DOHH2 (cell line): Measurements from ENCODE around the gene RASSF10.

Experiments
- H3F3A ChIP-seq: fragments of 200-600 bp; sonication (generic), shearing (Covaris generic); 2 replicates; pipeline ENCODE4 v1.6.0; 2016; ENCODE audit warnings: antibody characterized with exemption, mild to moderate bottlenecking; ENCODE audit not compliant: control insufficient read depth, insufficient read depth
- H3K27ac ChIP-seq: fragments of 200-600 bp; sonication (generic); 2 replicates; pipeline ENCODE4 v1.5.1; 2014; ENCODE audit warnings: low read depth, mild to moderate bottlenecking, low read length, moderate library complexity
- H3K27me3 ChIP-seq: fragments of 200-600 bp; sonication (generic); 2 replicates; pipeline ENCODE4 v1.6.1; 2014; ENCODE audit warnings: mild to moderate bottlenecking, low read length, mixed read lengths; ENCODE audit not compliant: control insufficient read depth
- H3K36me3 ChIP-seq: fragments of 200-600 bp; sonication (generic); 2 replicates; pipeline ENCODE4 v1.6.1; 2014; ENCODE audit warnings: mild to moderate bottlenecking, low read length, moderate library complexity, mixed read lengths; ENCODE audit not compliant: control insufficient read depth
- H3K4me1 ChIP-seq: fragments of 200-600 bp; sonication (generic); 2 replicates; pipeline ENCODE4 v1.6.1; 2014; ENCODE audit warnings: mild to moderate bottlenecking, low read length, mixed read lengths; ENCODE audit not compliant: control insufficient read depth
- H3K4me2 ChIP-seq: fragments of 200-600 bp; sonication (generic); 2 replicates; pipeline ENCODE4 v1.6.0; 2014; ENCODE audit warnings: mild to moderate bottlenecking, low read length, moderate library complexity
- H3K4me3 ChIP-seq: fragments of 200-600 bp; sonication (generic); 2 replicates; pipeline ENCODE4 v1.5.1; 2014; ENCODE audit warnings: mild to moderate bottlenecking, low read length, mixed read lengths
- H3K79me2 ChIP-seq: fragments of 200-600 bp; sonication (generic); 2 replicates; pipeline ENCODE4 v1.6.1; 2014; ENCODE audit warnings: mild to moderate bottlenecking, low read length, mixed read lengths; ENCODE audit not compliant: control insufficient read depth
- H3K9me2 ChIP-seq: fragments of 200-600 bp; sonication (generic); replicated peaks from 2 replicates; pipeline ENCODE4 v1.6.1; 2014; ENCODE audit warnings: mild to moderate bottlenecking, low read length, mixed read lengths; ENCODE audit not compliant: control insufficient read depth
- H3K9me3 ChIP-seq: fragments of 200-600 bp; sonication (generic); 2 replicates; pipeline ENCODE4 v1.6.1; 2014; ENCODE audit warnings: antibody characterized with exemption, low read length, mixed read lengths; ENCODE audit not compliant: control insufficient read depth, insufficient read depth
- H4K20me1 ChIP-seq: fragments of 200-600 bp; sonication (generic); 2 replicates; pipeline ENCODE4 v1.6.0; 2014; ENCODE audit warnings: low read depth, mild to moderate bottlenecking, antibody characterized with exemption, low read length, moderate library complexity; ENCODE audit not compliant: control insufficient read depth, insufficient read depth
- EZH2phosphoT487 ChIP-seq: fragments of 200-600 bp; sonication (generic); IDR thresholded peaks from 2 replicates; pipeline ENCODE4 v1.6.1; 2017; ENCODE audit warnings: borderline replicate concordance, mild to moderate bottlenecking, antibody characterized with exemption, low read length, moderate library complexity, mixed read lengths
- TF ChIP-seq, protein P1 (sequence below): fragments of 200-600 bp; sonication (generic); IDR thresholded peaks from one replicate; pipeline ENCODE4 v1.5.1; 2014; ENCODE audit warnings: antibody characterized with exemption, mild to moderate bottlenecking, low read depth, low read length; ENCODE audit not compliant: poor library complexity, severe bottlenecking

RASSF10 gene

DNA sequence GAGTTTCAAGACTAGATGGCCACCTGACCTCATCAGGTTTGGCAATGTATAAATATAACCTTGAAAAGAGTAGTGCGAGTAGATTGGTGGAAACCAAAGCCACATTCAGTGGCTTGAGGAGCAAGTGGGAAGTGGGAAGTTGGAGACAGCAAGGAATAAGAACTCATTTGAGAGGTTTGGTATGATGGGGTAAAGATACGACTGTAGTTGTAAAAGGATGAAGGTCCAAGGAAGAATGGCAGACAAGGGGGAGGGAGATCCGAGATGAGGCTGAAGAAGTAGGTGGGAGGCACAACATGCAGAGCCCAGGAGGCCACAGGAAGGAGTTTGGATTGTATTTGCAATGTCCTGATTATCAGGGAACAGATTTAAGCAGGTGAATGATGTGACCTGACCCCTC is 20.8 kb downstream of the RASSF10 start:
- Histone ChIP-seq H3K4me2 (no peak overlapping the region), H3K27ac (no peak overlapping the region), H3K79me2 (no peaks in the 10 kb centered on the region), H3K27me3 (no peaks in the 10 kb centered on the region), H3K9me3 (no peaks in the 10 kb centered on the region), H4K20me1 (no peaks in the 10 kb centered on the region), H3K4me1 (no peaks in the 10 kb centered on the region), H3K36me3 (no peaks in the 10 kb centered on the region), H3K4me3 (no peak overlapping the region), H3F3A (no peaks in the 10 kb centered on the region), H3K9me2 (no peaks in the 10 kb centered on the region)
- no peak for TF ChIP-seq EZH2phosphoT487
- TF ChIP-seq, protein P1, sequence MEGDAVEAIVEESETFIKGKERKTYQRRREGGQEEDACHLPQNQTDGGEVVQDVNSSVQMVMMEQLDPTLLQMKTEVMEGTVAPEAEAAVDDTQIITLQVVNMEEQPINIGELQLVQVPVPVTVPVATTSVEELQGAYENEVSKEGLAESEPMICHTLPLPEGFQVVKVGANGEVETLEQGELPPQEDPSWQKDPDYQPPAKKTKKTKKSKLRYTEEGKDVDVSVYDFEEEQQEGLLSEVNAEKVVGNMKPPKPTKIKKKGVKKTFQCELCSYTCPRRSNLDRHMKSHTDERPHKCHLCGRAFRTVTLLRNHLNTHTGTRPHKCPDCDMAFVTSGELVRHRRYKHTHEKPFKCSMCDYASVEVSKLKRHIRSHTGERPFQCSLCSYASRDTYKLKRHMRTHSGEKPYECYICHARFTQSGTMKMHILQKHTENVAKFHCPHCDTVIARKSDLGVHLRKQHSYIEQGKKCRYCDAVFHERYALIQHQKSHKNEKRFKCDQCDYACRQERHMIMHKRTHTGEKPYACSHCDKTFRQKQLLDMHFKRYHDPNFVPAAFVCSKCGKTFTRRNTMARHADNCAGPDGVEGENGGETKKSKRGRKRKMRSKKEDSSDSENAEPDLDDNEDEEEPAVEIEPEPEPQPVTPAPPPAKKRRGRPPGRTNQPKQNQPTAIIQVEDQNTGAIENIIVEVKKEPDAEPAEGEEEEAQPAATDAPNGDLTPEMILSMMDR, result no peak

DNA sequence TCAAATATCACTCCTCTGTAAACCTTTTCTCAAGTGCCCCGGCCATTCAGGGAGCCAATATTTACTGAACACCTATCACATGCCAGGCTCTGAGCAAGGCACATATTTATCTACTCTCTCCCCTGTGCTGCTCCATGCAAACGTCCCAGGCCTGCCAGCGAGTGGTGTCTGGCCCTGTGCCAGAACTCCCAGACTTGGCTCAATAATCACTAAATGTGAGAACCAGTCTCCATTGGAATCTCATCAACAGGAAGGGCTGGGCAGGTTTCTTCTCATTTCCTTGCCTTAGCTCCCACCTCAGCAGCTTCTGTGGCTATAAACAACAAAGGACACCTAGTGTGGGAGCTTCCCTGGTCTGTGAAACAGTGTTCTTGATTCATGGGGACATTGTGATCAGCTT is 21.7 kb downstream of the RASSF10 start:
- H3K36me3 ChIP-seq, result no peaks in the 10 kb centered on the region
- H4K20me1 ChIP-seq, result no peaks in the 10 kb centered on the region
- no peaks in the 10 kb centered on the region for H3K9me3 ChIP-seq
- no peaks in the 10 kb centered on the region for H3K79me2 ChIP-seq
- no peak overlapping the region for H3K4me3 ChIP-seq
- TF ChIP-seq, protein P1, result no peak
- no peak for TF ChIP-seq EZH2phosphoT487
- H3F3A ChIP-seq, result no peaks in the 10 kb centered on the region
- H3K27ac ChIP-seq, result no peak overlapping the region
- H3K27me3 ChIP-seq, result no peaks in the 10 kb centered on the region
- H3K4me2 ChIP-seq, result no peak overlapping the region
- no peaks in the 10 kb centered on the region for H3K4me1 ChIP-seq
- no peaks in the 10 kb centered on the region for H3K9me2 ChIP-seq

DNA sequence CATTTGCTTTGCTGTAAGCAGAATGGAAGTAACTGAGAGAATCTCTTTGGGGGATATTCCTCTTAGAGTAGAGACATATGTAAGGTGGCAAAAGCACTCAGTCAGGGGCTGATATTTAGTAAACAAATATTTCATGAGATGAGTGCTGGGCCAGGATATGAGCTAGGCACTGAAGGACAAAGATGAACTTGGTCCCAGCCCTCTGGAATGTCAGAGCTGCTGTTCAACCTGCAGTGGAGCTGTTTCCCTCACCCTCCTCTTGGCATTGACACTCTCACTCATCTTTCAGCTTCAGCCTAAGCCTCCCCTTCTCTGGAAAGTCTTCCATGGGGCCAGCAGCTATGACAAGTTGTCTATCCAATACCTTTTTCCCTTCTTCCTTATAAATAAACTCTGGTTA is 22.2 kb downstream of the RASSF10 start:
- H3K79me2 ChIP-seq, result no peaks in the 10 kb centered on the region
- no peaks in the 10 kb centered on the region for H3K9me3 ChIP-seq
- no peaks in the 10 kb centered on the region for H3K27me3 ChIP-seq
- H4K20me1 ChIP-seq, result no peaks in the 10 kb centered on the region
- no peaks in the 10 kb centered on the region for H3F3A ChIP-seq
- H3K4me2 ChIP-seq, result no peak overlapping the region
- no peak overlapping the region for H3K27ac ChIP-seq
- no peak overlapping the region for H3K4me3 ChIP-seq
- TF ChIP-seq EZH2phosphoT487, result no peak
- TF ChIP-seq, protein P1, result no peak
- H3K9me2 ChIP-seq, result no peaks in the 10 kb centered on the region
- no peaks in the 10 kb centered on the region for H3K36me3 ChIP-seq
- no peaks in the 10 kb centered on the region for H3K4me1 ChIP-seq
